Measurements from ENCODE around the gene GDNF. TPM values are rescaled to one million over a fixed set of nuclear protein-coding genes. Genes with fewer than 3 reads are reported as not detected.

The GDNF gene
- total RNA-seq, 3 donors from 2014 or later: 0.64 to 17.3 (median 0.94) TPM

GRCh38 chr5:37807621-37808301, 32.1 kb downstream of the GDNF start:
- Histone ChIP-seq H3K36me3 (ENCODE audit: low read depth) (no peaks in the 10 kb centered on the region), H3K9me3 (no peaks in the 10 kb centered on the region), H3K4me1 (ENCODE audit: low read depth) (no peaks in the 10 kb centered on the region), H3K4me3 (no peak overlapping the region)
- no peak for DNase-seq
- ATAC-seq: no peak
- no peak for TF ChIP-seq CTCF (IDR thresholded peaks at IDR 0.05)
- intact Hi-C loops (cut with DNase I, micrococcal nuclease): no loop called here

GRCh38 chr5:37807015-37807414, 32.8 kb downstream of the GDNF start:
- no peaks in the 10 kb centered on the region for H3K9me3 ChIP-seq
- ATAC-seq (no peak), DNase-seq (no peak)
- H3K4me3 ChIP-seq: no peak overlapping the region
- no peaks in the 10 kb centered on the region for H3K4me1 ChIP-seq (ENCODE audit: low read depth)
- intact Hi-C loops (cut with DNase I, micrococcal nuclease): no loop called here
- no peaks in the 10 kb centered on the region for H3K36me3 ChIP-seq (ENCODE audit: low read depth)
- no peak for TF ChIP-seq CTCF (IDR thresholded peaks at IDR 0.05)

GRCh38 chr5:37806476-37806875, 33.4 kb downstream of the GDNF start:
- no peak overlapping the region for H3K4me3 ChIP-seq

GRCh38 chr5:37806016-37806415, 33.8 kb downstream of the GDNF start:
- ATAC-seq (no peak), DNase-seq (no peak)
- intact Hi-C loops (cut with DNase I, micrococcal nuclease): no loop called here
- TF ChIP-seq CTCF (IDR thresholded peaks at IDR 0.05): no peak
- Histone ChIP-seq H3K4me1 (ENCODE audit: low read depth) (no peaks in the 10 kb centered on the region), H3K36me3 (ENCODE audit: low read depth) (no peaks in the 10 kb centered on the region), H3K9me3 (no peaks in the 10 kb centered on the region), H3K4me3 (no peak overlapping the region)

More at GRCh38 chr5:37806476-37806875, 33.4 kb downstream of the GDNF start:
- DNase-seq: no peak
- Histone ChIP-seq H3K4me1 (ENCODE audit: low read depth) (no peaks in the 10 kb centered on the region), H3K9me3 (no peaks in the 10 kb centered on the region), H3K36me3 (ENCODE audit: low read depth) (no peaks in the 10 kb centered on the region)
- TF ChIP-seq CTCF (IDR thresholded peaks at IDR 0.05): no peak
- ATAC-seq: no peak
- intact Hi-C loops (cut with DNase I, micrococcal nuclease): no loop called here

GRCh38 chr5:37804401-37804800, 35.4 kb downstream of the GDNF start:
- no peaks in the 10 kb centered on the region for H3K36me3 ChIP-seq (ENCODE audit: low read depth)
- no peak overlapping the region for H3K4me3 ChIP-seq
- no peaks in the 10 kb centered on the region for H3K4me1 ChIP-seq (ENCODE audit: low read depth)
- intact Hi-C loops (cut with DNase I, micrococcal nuclease): no loop called here
- no peak for TF ChIP-seq CTCF (IDR thresholded peaks at IDR 0.05)
- ATAC-seq: no peak
- no peaks in the 10 kb centered on the region for H3K9me3 ChIP-seq
- DNase-seq: no peak

- intact Hi-C loops (cut with DNase I, micrococcal nuclease): no loop called here
- Histone ChIP-seq H3K4me3 (no peak overlapping the region), H3K36me3 (ENCODE audit: low read depth) (no peaks in the 10 kb centered on the region), H3K4me1 (ENCODE audit: low read depth) (no peaks in the 10 kb centered on the region), H3K9me3 (no peaks in the 10 kb centered on the region)
- ATAC-seq (no peak), DNase-seq (no peak)
- no peak for TF ChIP-seq CTCF (IDR thresholded peaks at IDR 0.05)
Observed at GRCh38 chr5:37803487-37803886, 36.4 kb downstream of the GDNF start.

All from mucosa of descending colon (tissue), 3 donors.